Peyer's patch (tissue), 4 donors: ENCODE data around the gene HAUS3. TPM values are rescaled to one million over a fixed set of nuclear protein-coding genes. Genes with fewer than 3 reads are reported as not detected.
"Not testable (repeated sequence)": the region's sequence is repeated elsewhere in the genome, so short reads cannot be mapped to it uniquely, and the experiment has no call there.

ENCODE experiments used
- DNase-seq, 3 donors: peaks; one replicate each; pipeline ENCODE4 v3.0.0-alpha.2; 2017 to 2019
- H3K27ac ChIP-seq, 4 donors: fragments of 200-600 bp; sonication (generic); one replicate each; pipeline ENCODE4 v1.5.1; 2016 to 2019
- H3K27me3 ChIP-seq, 2 donors: fragments of 200-600 bp; sonication (generic); one replicate each; pipeline ENCODE4 v1.5.1; 2019
- H3K36me3 ChIP-seq, 3 donors: fragments of 200-600 bp; sonication (generic); one replicate each; pipeline ENCODE4 v1.5.1; 2016 to 2019
- H3K4me1 ChIP-seq, 4 donors: fragments of 200-600 bp; sonication (generic); one replicate each; pipeline ENCODE4 v1.5.1; 2016 to 2019
- H3K4me3 ChIP-seq, 4 donors: fragments of 200-600 bp; sonication (generic); 1 replicate in 3 of 4; 2 replicates in 1 of 4; pipeline ENCODE4 v1.5.1; 2016 to 2019; ENCODE audit warnings: mild to moderate bottlenecking in 1 of 4
- H3K9me3 ChIP-seq, 4 donors: fragments of 200-600 bp; sonication (generic); one replicate each; pipeline ENCODE4 v1.5.1; 2016 to 2019; ENCODE audit warnings: mild to moderate bottlenecking in 1 of 4
- CTCF ChIP-seq, 6 experiments: fragments of 450-650 bp in 4 of 6; fragments of 200-600 bp in 2 of 6; sonication (generic) in 1 of 6; IDR thresholded peaks; one replicate each; pipeline ENCODE4 v1.5.1; 2017 to 2019; ENCODE audit warnings: antibody characterized with exemption in 6 of 6, mild to moderate bottlenecking in 3 of 6, moderate library complexity in 1 of 6
- POLR2A ChIP-seq, 2 donors: fragments of 450-650 bp; IDR thresholded peaks; one replicate each; pipeline ENCODE4 v1.5.1; 2017; ENCODE audit warnings: antibody characterized with exemption in 2 of 2, mild to moderate bottlenecking in 2 of 2, moderate library complexity in 2 of 2
- total RNA-seq, 4 donors: library from RNA; depleted of rRNA; stranded (reverse); fragments of >200 nt; gene quantifications; one replicate each; pipeline ENCODE4 v1.1.0, GENCODE V29; 2016

HAUS3 gene
- total RNA-seq, 4 donors from 2014 or later = 8.6 to 11.6 (median 9.0) TPM

- Histone ChIP-seq H3K4me3 (no peak overlapping the region), H3K9me3 (no peaks in the 10 kb centered on the region), H3K27ac (no peak overlapping the region), H3K4me1 (no peaks in the 10 kb centered on the region), H3K36me3 (peaks cover 0 to 4% (median 0%) of the 10 kb centered on the region in 3 donors), H3K27me3 (no peaks in the 10 kb centered on the region)
- no peak for TF ChIP-seq POLR2A (IDR thresholded peaks at IDR 0.05)
- no peak for TF ChIP-seq CTCF (IDR thresholded peaks at IDR 0.05)
- no peak for DNase-seq
Measured at GRCh38 chr4:2222838-2223237, 19.1 kb downstream of the HAUS3 start.

GRCh38 chr4:2221378-2221777 is 20.5 kb downstream of the HAUS3 start:
- not testable (repeated sequence) for DNase-seq

GRCh38 chr4:2220016-2220630 is 21.8 kb downstream of the HAUS3 start:
- DNase-seq = peak; percentile 73 to 89 (median 80)
- no peak for TF ChIP-seq POLR2A (IDR thresholded peaks at IDR 0.05)
- peak; percentile 57 to 91 (median 79) for TF ChIP-seq CTCF (IDR thresholded peaks at IDR 0.05)
- Histone ChIP-seq H3K4me3 (no peak overlapping the region), H3K36me3 (peaks cover 0 to 4% (median 0%) of the 10 kb centered on the region in 3 donors), H3K27ac (no peak overlapping the region), H3K4me1 (no peaks in the 10 kb centered on the region), H3K27me3 (no peaks in the 10 kb centered on the region), H3K9me3 (no peaks in the 10 kb centered on the region)

More at GRCh38 chr4:2221378-2221777, 20.5 kb downstream of the HAUS3 start:
- not testable (repeated sequence) for H3K27me3 ChIP-seq, H3K9me3 ChIP-seq, H3K36me3 ChIP-seq, H3K27ac ChIP-seq, H3K4me1 ChIP-seq, H3K4me3 ChIP-seq

DNA sequence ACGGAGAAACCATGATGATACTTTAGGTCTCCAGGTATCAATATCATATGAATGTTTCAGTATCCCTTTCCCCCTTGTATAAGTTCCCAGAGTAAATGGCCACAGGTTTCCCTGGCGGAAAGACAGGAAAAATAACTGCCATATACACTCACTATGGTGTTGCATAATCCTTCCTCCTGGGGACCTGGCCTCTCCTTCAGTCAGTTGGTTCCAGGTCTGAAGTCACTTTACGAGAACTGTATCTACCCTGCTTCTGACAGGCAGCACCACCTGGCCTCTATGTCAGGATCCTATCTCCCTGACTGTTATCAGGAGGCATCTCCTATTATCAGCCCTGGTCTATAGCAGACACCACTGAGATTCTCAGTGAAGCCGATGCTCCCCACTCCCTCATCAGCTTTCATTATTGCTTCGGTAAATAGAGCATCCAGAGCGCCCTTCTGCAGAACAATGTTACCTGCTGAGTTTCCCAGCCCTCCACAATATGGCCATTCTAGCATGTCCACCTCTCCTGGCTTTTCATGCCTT is 22.6 kb downstream of the HAUS3 start:
- no peak for DNase-seq
- Histone ChIP-seq H3K9me3 (no peaks in the 10 kb centered on the region), H3K27ac (no peak overlapping the region), H3K4me3 (no peak overlapping the region), H3K27me3 (no peaks in the 10 kb centered on the region), H3K36me3 (peaks cover 0 to 4% (median 0%) of the 10 kb centered on the region in 3 donors), H3K4me1 (no peaks in the 10 kb centered on the region)
- TF ChIP-seq POLR2A (IDR thresholded peaks at IDR 0.05) = no peak
- no peak for TF ChIP-seq CTCF (IDR thresholded peaks at IDR 0.05)

DNA sequence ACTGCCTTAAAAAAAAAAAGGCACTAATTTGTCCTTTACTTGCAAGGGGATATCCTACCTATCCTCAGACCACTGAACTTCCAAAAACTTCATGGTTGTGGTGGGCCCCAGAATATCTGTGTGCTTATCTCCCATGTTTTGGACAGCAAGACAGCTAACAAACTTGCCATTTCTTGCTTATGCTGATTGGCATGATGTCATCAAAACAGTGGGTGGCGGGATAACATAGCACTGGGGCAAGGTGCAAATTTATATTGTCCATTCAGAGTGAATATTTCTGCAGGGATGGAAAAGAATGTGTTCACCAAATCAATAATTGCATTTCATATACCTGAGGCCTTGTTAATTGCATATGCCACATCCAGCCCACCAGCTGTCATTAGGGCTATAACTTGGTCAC is 23.5 kb downstream of the HAUS3 start:
- no peak overlapping the region for H3K27ac ChIP-seq
- no peak overlapping the region for H3K4me3 ChIP-seq
- H3K36me3 ChIP-seq = peaks cover 0 to 4% (median 0%) of the 10 kb centered on the region in 3 donors
- no peaks in the 10 kb centered on the region for H3K4me1 ChIP-seq
- H3K27me3 ChIP-seq = no peaks in the 10 kb centered on the region
- no peak for DNase-seq
- no peaks in the 10 kb centered on the region for H3K9me3 ChIP-seq
- TF ChIP-seq CTCF (IDR thresholded peaks at IDR 0.05) (no peak), POLR2A (IDR thresholded peaks at IDR 0.05) (no peak)

- DNase-seq = no peak
- Histone ChIP-seq H3K9me3 (no peaks in the 10 kb centered on the region), H3K27ac (no peak overlapping the region), H3K27me3 (no peaks in the 10 kb centered on the region), H3K4me1 (no peaks in the 10 kb centered on the region), H3K4me3 (no peak overlapping the region), H3K36me3 (no peaks in the 10 kb centered on the region)
- TF ChIP-seq CTCF (IDR thresholded peaks at IDR 0.05) = no peak
- TF ChIP-seq POLR2A (IDR thresholded peaks at IDR 0.05) = no peak
Measured at GRCh38 chr4:2217726-2218125, 24.2 kb downstream of the HAUS3 start.
